GM18951 (cell line): ENCODE results near the gene PCNX2.

ENCODE experiments used
- POLR2A ChIP-seq: IDR thresholded peaks from 4 replicates; pipeline ENCODE4 v1.6.1; 2011; ENCODE audit warnings: mild to moderate bottlenecking; ENCODE audit not compliant: insufficient read length, insufficient read depth; ENCODE audit errors: extremely low read depth
- in situ Hi-C: fragments of 300-500 bp; cut with MboI; formaldehyde crosslinking; loops from one replicate; pipeline ENCODE4 v1.12.0; 2022; ENCODE audit warnings: low sequenced_read_pairs, mixed read lengths, inconsistent platforms; ENCODE audit not compliant: unreplicated experiment

Gene PCNX2

GRCh38 chr1:233261206-233261605 lies 34.3 kb downstream of the PCNX2 start:
- TF ChIP-seq POLR2A, result no peak
- in situ Hi-C loops, result no loop called here

GRCh38 chr1:233257786-233258185 lies 37.7 kb downstream of the PCNX2 start:
- in situ Hi-C loops, result no loop called here

GRCh38 chr1:233256789-233257188 lies 38.7 kb downstream of the PCNX2 start:
- no peak for TF ChIP-seq POLR2A
- in situ Hi-C loops, result no loop called here

More at GRCh38 chr1:233257786-233258185, 37.7 kb downstream of the PCNX2 start:
- TF ChIP-seq POLR2A, result no peak

GRCh38 chr1:233256191-233256590 lies 39.3 kb downstream of the PCNX2 start:
- in situ Hi-C loops, result no loop called here
- TF ChIP-seq POLR2A, result no peak

- in situ Hi-C loops, result no loop called here
- no peak for TF ChIP-seq POLR2A
Measured at GRCh38 chr1:233255145-233255544, 40.4 kb downstream of the PCNX2 start.

- in situ Hi-C loops, result no loop called here
- no peak for TF ChIP-seq POLR2A
Measured at GRCh38 chr1:233253832-233254331, 41.6 kb downstream of the PCNX2 start.

GRCh38 chr1:233253231-233253831 lies 42.2 kb downstream of the PCNX2 start:
- in situ Hi-C loops, result no loop called here
- no peak for TF ChIP-seq POLR2A

- TF ChIP-seq POLR2A, result no peak
- in situ Hi-C loops, result no loop called here
Measured at GRCh38 chr1:233252441-233252840, 43.1 kb downstream of the PCNX2 start.

GRCh38 chr1:233251201-233251720 lies 44.3 kb downstream of the PCNX2 start:
- TF ChIP-seq POLR2A, result no peak
- in situ Hi-C loops, result no loop called here

- TF ChIP-seq POLR2A, result no peak
- in situ Hi-C loops, result no loop called here
Measured at GRCh38 chr1:233248014-233248413, 47.5 kb downstream of the PCNX2 start.

- in situ Hi-C loops, result no loop called here
- no peak for TF ChIP-seq POLR2A
Measured at GRCh38 chr1:233246965-233247364, 48.6 kb downstream of the PCNX2 start.

GRCh38 chr1:233245191-233245765 lies 50.2 kb downstream of the PCNX2 start:
- in situ Hi-C loops, result no loop called here
- no peak for TF ChIP-seq POLR2A

- in situ Hi-C loops, result no loop called here
- no peak for TF ChIP-seq POLR2A
Measured at GRCh38 chr1:233244183-233244582, 51.3 kb downstream of the PCNX2 start.

- no peak for TF ChIP-seq POLR2A
- in situ Hi-C loops, result no loop called here
Measured at GRCh38 chr1:233242827-233243483, 52.6 kb downstream of the PCNX2 start.

GRCh38 chr1:233241759-233242158 lies 53.8 kb downstream of the PCNX2 start:
- no peak for TF ChIP-seq POLR2A

More at GRCh38 chr1:233241759-233242158, 53.8 kb downstream of the PCNX2 start:
- in situ Hi-C loops, result no loop called here
